ENCODE measurements around the gene ARHGEF10L.

DNA sequence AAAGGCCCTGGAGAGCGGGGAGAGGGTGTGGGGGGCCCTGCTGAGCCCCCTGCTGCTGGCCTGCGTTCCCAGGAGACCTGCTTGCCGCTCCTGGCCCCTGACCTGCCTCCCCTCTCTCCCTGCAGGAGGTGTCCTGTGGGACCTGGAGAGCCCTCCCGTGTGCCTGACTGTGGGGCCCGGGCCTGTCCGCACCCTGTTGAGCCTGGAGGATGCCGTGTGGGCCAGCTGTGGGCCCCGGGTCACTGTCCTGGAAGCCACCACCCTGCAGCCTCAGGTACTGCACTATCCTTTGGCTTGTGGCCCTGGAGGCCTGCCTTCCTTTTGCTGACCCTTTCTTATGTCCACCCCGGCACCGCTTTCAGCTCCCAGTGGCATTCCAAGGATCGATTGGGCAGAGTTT lies 124.8 kb downstream of the ARHGEF10L start:
- TF ChIP-seq GATA2 (IDR thresholded peaks at IDR 0.05; ENCODE audit: low read depth, low read length) = no peak
- TF ChIP-seq GATA3 (IDR thresholded peaks at IDR 0.05; ENCODE audit: low read depth, low read length) = no peak

All from SH-SY5Y (cell line).